HCT116 (cell line): ENCODE results near the gene COX15. TPM values are rescaled to one million over a fixed set of nuclear protein-coding genes. Genes with fewer than 3 reads are reported as not detected.

Experiments
- ATAC-seq: fragments of 200-7000 bp; cut with Tn5 transposase; 2 replicates; pipeline ENCODE4 v1.9.1; 2020; ENCODE audit warnings: mild to moderate bottlenecking, moderate library complexity
- BruUV-seq: library from RNA; stranded (reverse); fragments of 400-500 nt; replicated peaks from 2 replicates; lab custom pipeline; 2021; lab: Mats Ljungman, UMichigan
- CTCF ChIA-PET: fragments of 300-600 bp; sonication (Branson Sonifier 250); formaldehyde crosslinking; loops from one replicate; lab custom pipeline; 2021; ENCODE audit warnings: antibody characterized with exemption; lab: Charles Lee
- POLR2A ChIA-PET: fragments of 300-600, 350-600 bp; sonication (Branson Sonifier 250); formaldehyde crosslinking; loops from one replicate; lab custom pipeline; 2021; ENCODE audit warnings: antibody characterized with exemption; lab: Charles Lee
- RAD21 ChIA-PET, 2 experiments: fragments of 300-600 bp; sonication (Branson Sonifier 250); formaldehyde crosslinking; loops; one replicate each; lab custom pipeline; 2023; ENCODE audit warnings: low total read pairs in 2 of 2; ENCODE audit not compliant: uncharacterized antibody in 2 of 2, unreplicated experiment in 2 of 2, low non-redundant PET in 1 of 2; lab: Charles Lee
- DNase-seq: peaks from one replicate; pipeline ENCODE4 v3.0.0-alpha.2; 2010; ENCODE audit warnings: low read depth, low spot score
- H2AFZ ChIP-seq: fragments of 200-600 bp; shearing (Covaris generic), sonication (generic); 2 replicates; pipeline ENCODE4 v1.6.1; 2017; ENCODE audit warnings: low read depth, mixed run types, mixed read lengths, antibody characterized with exemption, low read length; ENCODE audit not compliant: poor library complexity, severe bottlenecking
- H3K27ac ChIP-seq: 2 replicates; pipeline ENCODE4 v1.5.1; 2012; ENCODE audit warnings: low read depth, low read length
- H3K27me3 ChIP-seq: fragments of 200-600 bp; sonication (generic); 2 replicates; pipeline ENCODE4 v1.6.1; 2016; ENCODE audit warnings: mixed run types, low read length, mixed read lengths; ENCODE audit not compliant: insufficient read depth
- H3K36me3 ChIP-seq, 2 experiments: fragments of 200-500 bp in 1 of 2; fragments of 200-600 bp in 1 of 2; sonication (Bioruptor generic) in 1 of 2; sonication (generic) in 1 of 2; 2 replicates each; pipeline versions ENCODE4 v1.5.1 to v1.6.1; 2014 to 2016; ENCODE audit warnings: low read length in 2 of 2, inconsistent platforms in 1 of 2, mixed read lengths in 1 of 2, mixed run types in 1 of 2; ENCODE audit not compliant: insufficient read depth in 2 of 2, control insufficient read depth in 1 of 2
- H3K4me1 ChIP-seq, 2 experiments: fragments of 200-600 bp in 1 of 2; sonication (generic) in 1 of 2; 2 replicates each; pipeline versions ENCODE4 v1.5.1 to v1.6.1; 2012 to 2017; ENCODE audit warnings: low read length in 2 of 2, inconsistent platforms in 1 of 2, mild to moderate bottlenecking in 1 of 2, mixed read lengths in 1 of 2, mixed run types in 1 of 2, moderate library complexity in 1 of 2; ENCODE audit not compliant: insufficient read depth in 2 of 2, control insufficient read depth in 1 of 2
- H3K4me2 ChIP-seq: fragments of 200-600 bp; sonication (generic); 2 replicates; pipeline ENCODE4 v1.6.1; 2017; ENCODE audit warnings: mixed run types, low read length, mixed read lengths
- H3K4me3 ChIP-seq, 2 experiments: fragments of 200-600 bp in 1 of 2; sonication (generic) in 1 of 2; replicated peaks in 1 of 2; 2 replicates each; pipeline ENCODE4 v1.5.1; 2011 to 2016; ENCODE audit warnings: low read length in 2 of 2, control low read depth in 1 of 2, low read depth in 1 of 2, mild to moderate bottlenecking in 1 of 2, mixed read lengths in 1 of 2, mixed run types in 1 of 2
- H3K79me2 ChIP-seq: fragments of 200-600 bp; sonication (generic); 2 replicates; pipeline ENCODE4 v1.6.1; 2017; ENCODE audit warnings: mild to moderate bottlenecking, mixed run types, low read length, moderate library complexity, mixed read lengths; ENCODE audit not compliant: insufficient read depth
- H3K9ac ChIP-seq: fragments of 200-600 bp; sonication (generic); 2 replicates; pipeline ENCODE4 v1.6.1; 2016; ENCODE audit warnings: low read length, mixed read lengths
- H3K9me2 ChIP-seq: fragments of 200-600 bp; sonication (generic), shearing (Covaris generic); 2 replicates; pipeline ENCODE4 v1.6.1; 2017; ENCODE audit warnings: mixed run types, mild to moderate bottlenecking, moderate library complexity; ENCODE audit not compliant: insufficient read depth
- H3K9me3 ChIP-seq, 2 experiments: fragments of 200-500 bp in 1 of 2; fragments of 200-600 bp in 1 of 2; sonication (Bioruptor generic) in 1 of 2; sonication (generic) in 1 of 2; 2 replicates each; pipeline ENCODE4 v1.6.1; 2014 to 2017; ENCODE audit warnings: low read length in 2 of 2, mixed read lengths in 2 of 2, inconsistent platforms in 1 of 2, low read depth in 1 of 2, mild to moderate bottlenecking in 1 of 2, mixed run types in 1 of 2, moderate library complexity in 1 of 2; ENCODE audit not compliant: control insufficient read depth in 1 of 2, insufficient read depth in 1 of 2
- H4K20me1 ChIP-seq: fragments of 200-600 bp; sonication (generic), shearing (Covaris generic); 2 replicates; pipeline ENCODE4 v1.6.1; 2017; ENCODE audit warnings: mixed run types, mild to moderate bottlenecking, moderate library complexity; ENCODE audit not compliant: insufficient read depth
- ATF3 ChIP-seq: IDR thresholded peaks from 2 replicates; pipeline ENCODE4 v1.6.1; 2012
- CBX3 ChIP-seq: IDR thresholded peaks from 2 replicates; pipeline ENCODE4 v1.6.1; 2012; ENCODE audit warnings: low read depth
- CEBPB ChIP-seq: IDR thresholded peaks from 2 replicates; pipeline ENCODE4 v1.6.1; 2012; ENCODE audit warnings: low read depth
- CTCF ChIP-seq, 3 experiments: fragments of 200-600 bp in 1 of 3; sonication (generic) in 1 of 3; IDR thresholded peaks in 2 of 3; conservative IDR thresholded peaks in 1 of 3; 2 replicates each; pipeline ENCODE4 v1.5.1; 2012 to 2017; ENCODE audit warnings: low read depth in 2 of 3, low read length in 2 of 3, antibody characterized with exemption in 1 of 3, borderline replicate concordance in 1 of 3, control low read depth in 1 of 3, mild to moderate bottlenecking in 1 of 3, mixed read lengths in 1 of 3, mixed run types in 1 of 3, moderate library complexity in 1 of 3; ENCODE audit not compliant: insufficient read depth in 1 of 3
- EGR1 ChIP-seq: IDR thresholded peaks from 2 replicates; pipeline ENCODE4 v1.6.1; 2012; ENCODE audit warnings: low read depth
- ELF1 ChIP-seq: IDR thresholded peaks from 2 replicates; pipeline ENCODE4 v1.6.1; 2012; ENCODE audit warnings: low read depth, borderline replicate concordance
- FOSL1 ChIP-seq: IDR thresholded peaks from 2 replicates; pipeline ENCODE4 v1.6.1; 2012; ENCODE audit warnings: low read depth
- JUND ChIP-seq: IDR thresholded peaks from 2 replicates; pipeline ENCODE4 v1.6.1; 2012
- MAX ChIP-seq: IDR thresholded peaks from 2 replicates; pipeline ENCODE4 v1.6.1; 2012
- POLR2AphosphoS5 ChIP-seq: IDR thresholded peaks from 2 replicates; pipeline ENCODE4 v1.6.1; 2011; ENCODE audit warnings: mild to moderate bottlenecking, low read depth, low read length, moderate library complexity
- SIN3A ChIP-seq: IDR thresholded peaks from 2 replicates; pipeline ENCODE4 v1.6.1; 2012; ENCODE audit warnings: low read depth
- SP1 ChIP-seq: IDR thresholded peaks from 2 replicates; pipeline ENCODE4 v1.6.1; 2012; ENCODE audit warnings: low read depth
- SRF ChIP-seq: IDR thresholded peaks from 2 replicates; pipeline ENCODE4 v1.6.1; 2012; ENCODE audit warnings: low read depth
- TCF7L2 ChIP-seq: IDR thresholded peaks from 2 replicates; pipeline ENCODE4 v1.7.0; 2011; ENCODE audit warnings: borderline replicate concordance, inconsistent platforms; ENCODE audit not compliant: insufficient read depth, insufficient read length; ENCODE audit errors: extremely low read depth
- YY1 ChIP-seq: IDR thresholded peaks from 2 replicates; pipeline ENCODE4 v1.6.1; 2011; ENCODE audit warnings: low read length, low read depth, moderate library complexity, mild to moderate bottlenecking; ENCODE audit not compliant: insufficient replicate concordance; ENCODE audit errors: extremely low read depth
- ZBTB33 ChIP-seq: IDR thresholded peaks from 2 replicates; pipeline ENCODE4 v1.6.1; 2011; ENCODE audit warnings: mild to moderate bottlenecking, low read length, moderate library complexity; ENCODE audit not compliant: insufficient replicate concordance; ENCODE audit errors: extremely low read depth
- ZFX ChIP-seq: fragments of 450-650 bp; IDR thresholded peaks from 2 replicates; pipeline ENCODE4 v1.6.1; 2017
- intact Hi-C: fragments of 100-400 bp; cut with micrococcal nuclease; formaldehyde crosslinking; loops from 2 replicates; pipeline ENCODE4 v1.10.0; 2022
- total RNA-seq: library from RNA; stranded (reverse); gene quantifications from one replicate; pipeline ENCODE4 v1.2.1, GENCODE V29; 2021; ENCODE audit not compliant: unreplicated experiment

The COX15 gene
- total RNA-seq, 1 experiment from 2014 or later = 79.6 TPM

GRCh38 chr10:99770408-99771045, 38.6 kb upstream of the COX15 start:
- TF ChIP-seq FOSL1 = no peak
- no peak for TF ChIP-seq CTCF (IDR thresholded peaks at IDR 0.05 in 2 of 3, conservative IDR thresholded peaks at IDR 0.05 in 1 of 3; ENCODE audit: borderline replicate concordance in 1 of 3, insufficient read depth in 1 of 3, low read depth in 2 of 3, low read length in 2 of 3)
- no peak for TF ChIP-seq TCF7L2
- no peak for TF ChIP-seq POLR2AphosphoS5
- no peak for TF ChIP-seq ZBTB33
- TF ChIP-seq JUND = no peak
- TF ChIP-seq ELF1 = no peak
- no peak for TF ChIP-seq CEBPB
- TF ChIP-seq YY1 = no peak
- TF ChIP-seq SIN3A = no peak
- TF ChIP-seq SP1 = no peak
- no peak for TF ChIP-seq CBX3
- TF ChIP-seq ATF3 = no peak
- no peak for TF ChIP-seq ZFX
- no peak for TF ChIP-seq EGR1
- no peak for TF ChIP-seq SRF
- TF ChIP-seq MAX = no peak
- Histone ChIP-seq H3K79me2 (no peaks in the 10 kb centered on the region), H3K4me1 (peaks cover 22 to 39% of the 10 kb centered on the region in 2 experiments), H3K4me3 (no peak overlapping the region), H3K27ac (no peak overlapping the region), H3K4me2 (no peak overlapping the region), H3K9ac (no peak overlapping the region), H4K20me1 (no peaks in the 10 kb centered on the region), H2AFZ (no peak overlapping the region), H3K9me2 (no peaks in the 10 kb centered on the region), H3K36me3 (no peaks in the 10 kb centered on the region), H3K9me3 (no peaks in the 10 kb centered on the region), H3K27me3 (no peaks in the 10 kb centered on the region)
- BruUV-seq = no TSS peak
- ChIA-PET RAD21 (no interaction called here), POLR2A (no interaction called here), CTCF (no interaction called here)
- intact Hi-C loops = no loop called here
- no peak for ATAC-seq
- no peak for DNase-seq
